ENCODE results near the gene NCOA3. TPM values are rescaled to one million over a fixed set of nuclear protein-coding genes. Genes with fewer than 3 reads are reported as not detected.

Gene NCOA3
- total RNA-seq, 1 donor from 2014 or later, result 17.9 TPM

DNA sequence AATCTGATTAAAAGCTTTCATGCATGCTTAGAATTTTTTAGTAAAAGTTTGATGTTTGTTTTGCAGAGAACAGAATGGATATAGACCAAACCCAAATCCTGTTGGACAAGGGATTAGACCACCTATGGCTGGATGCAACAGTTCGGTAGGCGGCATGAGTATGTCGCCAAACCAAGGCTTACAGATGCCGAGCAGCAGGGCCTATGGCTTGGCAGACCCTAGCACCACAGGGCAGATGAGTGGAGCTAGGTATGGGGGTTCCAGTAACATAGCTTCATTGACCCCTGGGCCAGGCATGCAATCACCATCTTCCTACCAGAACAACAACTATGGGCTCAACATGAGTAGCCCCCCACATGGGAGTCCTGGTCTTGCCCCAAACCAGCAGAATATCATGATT, 133.6 kb downstream of the NCOA3 start:
- TF ChIP-seq, protein P1, sequence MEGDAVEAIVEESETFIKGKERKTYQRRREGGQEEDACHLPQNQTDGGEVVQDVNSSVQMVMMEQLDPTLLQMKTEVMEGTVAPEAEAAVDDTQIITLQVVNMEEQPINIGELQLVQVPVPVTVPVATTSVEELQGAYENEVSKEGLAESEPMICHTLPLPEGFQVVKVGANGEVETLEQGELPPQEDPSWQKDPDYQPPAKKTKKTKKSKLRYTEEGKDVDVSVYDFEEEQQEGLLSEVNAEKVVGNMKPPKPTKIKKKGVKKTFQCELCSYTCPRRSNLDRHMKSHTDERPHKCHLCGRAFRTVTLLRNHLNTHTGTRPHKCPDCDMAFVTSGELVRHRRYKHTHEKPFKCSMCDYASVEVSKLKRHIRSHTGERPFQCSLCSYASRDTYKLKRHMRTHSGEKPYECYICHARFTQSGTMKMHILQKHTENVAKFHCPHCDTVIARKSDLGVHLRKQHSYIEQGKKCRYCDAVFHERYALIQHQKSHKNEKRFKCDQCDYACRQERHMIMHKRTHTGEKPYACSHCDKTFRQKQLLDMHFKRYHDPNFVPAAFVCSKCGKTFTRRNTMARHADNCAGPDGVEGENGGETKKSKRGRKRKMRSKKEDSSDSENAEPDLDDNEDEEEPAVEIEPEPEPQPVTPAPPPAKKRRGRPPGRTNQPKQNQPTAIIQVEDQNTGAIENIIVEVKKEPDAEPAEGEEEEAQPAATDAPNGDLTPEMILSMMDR (conservative IDR thresholded peaks at IDR 0.05; ENCODE audit: low read depth, low read length), result no peak
- no peak for DNase-seq (ENCODE audit: low read depth)
- H3K4me3 ChIP-seq (ENCODE audit: low read depth, low read length), result no peak overlapping the region

DNA sequence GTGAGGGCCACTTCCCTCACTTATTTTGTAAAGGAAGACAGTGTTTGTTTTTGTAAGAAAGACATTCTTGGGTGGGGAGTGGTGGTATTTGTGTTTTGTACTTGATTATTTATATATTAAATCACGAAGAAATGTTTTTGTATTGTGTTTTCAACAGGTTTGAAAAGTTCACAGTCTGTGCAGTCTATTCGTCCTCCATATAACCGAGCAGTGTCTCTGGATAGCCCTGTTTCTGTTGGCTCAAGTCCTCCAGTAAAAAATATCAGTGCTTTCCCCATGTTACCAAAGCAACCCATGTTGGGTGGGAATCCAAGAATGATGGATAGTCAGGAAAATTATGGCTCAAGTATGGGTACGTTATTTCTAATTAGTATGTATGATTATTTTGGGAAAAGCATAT, 137.2 kb downstream of the NCOA3 start:
- TF ChIP-seq, protein P1 (conservative IDR thresholded peaks at IDR 0.05; ENCODE audit: low read depth, low read length), result no peak
- no peak for DNase-seq (ENCODE audit: low read depth)
- H3K4me3 ChIP-seq (ENCODE audit: low read depth, low read length), result no peak overlapping the region

DNA sequence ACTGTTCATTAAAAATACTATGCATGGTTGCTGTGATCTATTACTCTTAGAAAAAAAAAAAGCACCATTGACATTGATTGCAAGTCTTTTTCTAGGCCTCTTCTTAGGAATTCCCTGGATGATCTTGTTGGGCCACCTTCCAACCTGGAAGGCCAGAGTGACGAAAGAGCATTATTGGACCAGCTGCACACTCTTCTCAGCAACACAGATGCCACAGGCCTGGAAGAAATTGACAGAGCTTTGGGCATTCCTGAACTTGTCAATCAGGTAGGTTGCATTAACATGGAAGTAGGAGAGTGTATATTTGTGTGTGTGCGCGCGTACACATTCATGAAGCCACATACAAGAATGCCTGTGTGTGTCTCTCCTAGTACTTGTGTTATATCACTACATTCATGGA, 140.4 kb downstream of the NCOA3 start:
- no peak overlapping the region for H3K4me3 ChIP-seq (ENCODE audit: low read depth, low read length)
- TF ChIP-seq, protein P1 (conservative IDR thresholded peaks at IDR 0.05; ENCODE audit: low read depth, low read length), result no peak

DNA sequence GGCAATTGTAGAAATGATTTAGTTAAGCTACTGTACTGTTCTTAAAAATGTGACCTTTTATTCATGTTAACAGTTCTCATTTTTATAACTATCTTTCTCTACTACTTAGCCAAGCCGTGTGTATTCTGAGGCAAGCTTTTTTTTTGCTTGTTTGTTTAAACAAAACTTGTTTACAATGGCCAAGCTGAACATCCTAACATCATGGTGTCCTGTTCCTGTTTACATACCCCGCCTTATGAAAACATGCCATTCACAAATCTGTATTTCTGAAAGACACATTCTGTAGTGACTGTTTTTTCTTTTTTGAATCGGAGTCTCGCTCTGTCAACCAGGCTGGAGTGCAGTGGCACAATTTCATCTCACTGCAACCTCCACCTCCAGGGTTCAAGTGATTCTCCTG, 140.9 kb downstream of the NCOA3 start:
- TF ChIP-seq, protein P1 (conservative IDR thresholded peaks at IDR 0.05; ENCODE audit: low read depth, low read length), result no peak
- no peak overlapping the region for H3K4me3 ChIP-seq (ENCODE audit: low read depth, low read length)
- no peak for DNase-seq (ENCODE audit: low read depth)

More for the DNA sequence above, 140.4 kb downstream of the NCOA3 start:
- no peak for DNase-seq (ENCODE audit: low read depth)

DNA sequence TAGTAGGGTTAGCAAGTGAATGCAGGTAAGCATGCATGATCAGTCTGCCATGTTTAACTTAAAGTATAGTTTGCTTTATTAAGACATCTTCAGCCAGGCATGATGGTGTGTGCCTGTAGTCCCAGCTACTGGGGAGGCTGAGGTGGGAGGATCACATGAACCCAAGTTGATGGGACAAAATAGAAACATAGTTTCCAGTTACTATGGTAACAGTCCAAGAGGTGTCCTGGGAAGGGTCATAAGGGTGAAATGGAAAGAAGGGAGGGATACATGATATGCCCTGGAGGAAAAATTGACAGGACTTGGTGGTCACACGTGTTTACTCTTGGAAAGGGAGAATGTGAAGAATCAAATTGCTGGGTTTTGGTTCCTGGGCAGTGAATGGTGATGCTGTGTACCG, 143.9 kb downstream of the NCOA3 start:
- DNase-seq (ENCODE audit: low read depth), result no peak
- H3K4me3 ChIP-seq (ENCODE audit: low read depth, low read length), result no peak overlapping the region
- TF ChIP-seq, protein P1 (conservative IDR thresholded peaks at IDR 0.05; ENCODE audit: low read depth, low read length), result no peak

DNA sequence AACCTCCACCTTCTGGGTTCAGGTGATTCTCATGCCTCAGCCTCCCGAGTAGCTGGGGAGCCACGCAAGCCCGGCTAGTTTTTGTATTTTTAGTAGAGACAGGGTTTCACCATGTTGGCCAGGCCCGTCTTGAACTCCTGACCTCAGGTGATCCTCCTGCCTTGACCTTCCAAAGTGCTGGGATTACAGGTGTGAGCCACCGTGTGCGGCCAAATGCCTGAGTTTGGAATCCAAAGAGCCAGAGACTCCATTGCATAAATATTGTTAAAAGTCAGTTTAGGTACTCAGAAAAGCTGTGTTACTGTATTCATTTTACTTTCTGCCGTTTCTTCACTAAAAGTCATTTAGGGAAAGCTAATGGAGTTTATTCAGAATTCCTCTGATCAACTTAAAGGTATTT, 146.3 kb downstream of the NCOA3 start:
- TF ChIP-seq, protein P1 (conservative IDR thresholded peaks at IDR 0.05; ENCODE audit: low read depth, low read length), result no peak
- no peak for DNase-seq (ENCODE audit: low read depth)
- no peak overlapping the region for H3K4me3 ChIP-seq (ENCODE audit: low read depth, low read length)

DNA sequence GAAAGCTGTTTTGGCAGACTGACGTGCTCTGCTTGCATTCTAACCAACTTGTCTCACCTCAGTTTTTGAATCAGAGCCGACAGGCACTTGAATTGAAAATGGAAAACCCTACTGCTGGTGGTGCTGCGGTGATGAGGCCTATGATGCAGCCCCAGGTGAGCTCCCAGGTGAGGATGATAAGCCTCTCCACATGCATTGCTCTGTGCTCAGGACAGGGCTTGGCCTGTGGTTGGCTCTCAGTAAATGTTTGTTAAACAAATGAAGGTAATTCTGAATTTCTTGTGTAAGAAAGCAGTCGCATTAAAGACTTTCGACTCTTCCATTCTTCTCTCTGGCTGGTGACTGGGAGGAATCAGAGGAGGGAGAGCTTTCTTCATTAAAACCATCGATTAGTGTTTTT, 147.3 kb downstream of the NCOA3 start:
- DNase-seq (ENCODE audit: low read depth), result no peak
- TF ChIP-seq, protein P1 (conservative IDR thresholded peaks at IDR 0.05; ENCODE audit: low read depth, low read length), result no peak

More for the DNA sequence above, 147.3 kb downstream of the NCOA3 start:
- H3K4me3 ChIP-seq (ENCODE audit: low read depth, low read length), result no peak overlapping the region
